Measurements from ENCODE around the gene PDHA1. TPM values are rescaled to one million over a fixed set of nuclear protein-coding genes. Genes with fewer than 3 reads are reported as not detected.

The PDHA1 gene
- 113 and 135 TPM in 2 replicates for polyA plus RNA-seq (2011; rRNA removed)
- polyA minus RNA-seq (2011; rRNA and poly(A)+ RNA removed) = 27.7 and 30.2 TPM in 2 replicates

GRCh38 chrX:19343535-19344408, at the start of gene PDHA1:
Gene PDHA1, plus strand, starts transcription at chrX:19343927. Its CDS starts 111 bp downstream, at chrX:19344038.
- Histone ChIP-seq H3K27me3 (ENCODE audit: control insufficient read depth, insufficient read depth, low read length) (no peaks in the 10 kb centered on the region), H3K4me3 (ENCODE audit: low read depth, low read length) (peak within 1 kb of the TSS; percentile 77), H3K36me3 (ENCODE audit: control insufficient read depth, insufficient read depth, low read length) (no peaks in the 10 kb centered on the region)
- DNase-seq (ENCODE audit: low read depth) = peak; percentile 41
- ChIA-PET POLR2A (interaction anchor here (0.6 kb wide), 1 partner anchor 563 kb away, joined by 3 read pairs; no protein-coding TSS in a partner anchor), CTCF (no interaction called here)
- no peak for TF ChIP-seq CTCF (IDR thresholded peaks at IDR 0.05; ENCODE audit: insufficient read depth, low read depth, low read length)

GRCh38 chrX:19303256-19303880, 40.4 kb upstream of the PDHA1 start:
- no peaks in the 10 kb centered on the region for H3K36me3 ChIP-seq (ENCODE audit: control insufficient read depth, insufficient read depth, low read length)
- ChIA-PET POLR2A (no interaction called here), CTCF (no interaction called here)
- no peak overlapping the region for H3K4me3 ChIP-seq (ENCODE audit: low read depth, low read length)
- TF ChIP-seq CTCF (IDR thresholded peaks at IDR 0.05; ENCODE audit: insufficient read depth, low read depth, low read length) = no peak
- DNase-seq (ENCODE audit: low read depth) = peak; percentile 0
- H3K27me3 ChIP-seq (ENCODE audit: control insufficient read depth, insufficient read depth, low read length) = no peaks in the 10 kb centered on the region

- Histone ChIP-seq H3K27me3 (ENCODE audit: control insufficient read depth, insufficient read depth, low read length) (no peaks in the 10 kb centered on the region), H3K4me3 (ENCODE audit: low read depth, low read length) (no peak overlapping the region), H3K36me3 (ENCODE audit: control insufficient read depth, insufficient read depth, low read length) (no peaks in the 10 kb centered on the region)
- no peak for TF ChIP-seq CTCF (IDR thresholded peaks at IDR 0.05; ENCODE audit: insufficient read depth, low read depth, low read length)
- POLR2A ChIA-PET = no interaction called here
- DNase-seq (ENCODE audit: low read depth) = no peak
- CTCF ChIA-PET = no interaction called here
These were observed 17.2 kb upstream of the PDHA1 start for GRCh38 chrX:19326567-19326966.

- no peak for TF ChIP-seq CTCF (IDR thresholded peaks at IDR 0.05; ENCODE audit: insufficient read depth, low read depth, low read length)
- Histone ChIP-seq H3K27me3 (ENCODE audit: control insufficient read depth, insufficient read depth, low read length) (no peaks in the 10 kb centered on the region; the same call in 1 of the 2 replicates), H3K4me3 (ENCODE audit: low read depth, low read length) (no peak overlapping the region), H3K36me3 (ENCODE audit: control insufficient read depth, insufficient read depth, low read length) (no peaks in the 10 kb centered on the region)
- CTCF ChIA-PET = interaction anchor here (2.7 kb wide), 1 partner anchor 400 kb away, joined by 20 read pairs; no protein-coding TSS in a partner anchor
- DNase-seq (ENCODE audit: low read depth) = no peak
- POLR2A ChIA-PET = no interaction called here
These were observed 11.9 kb upstream of the PDHA1 start for GRCh38 chrX:19331831-19332230.

- no peak for DNase-seq (ENCODE audit: low read depth)
- no peaks in the 10 kb centered on the region; the same call in 1 of the 2 replicates for H3K27me3 ChIP-seq (ENCODE audit: control insufficient read depth, insufficient read depth, low read length)
- no peak overlapping the region for H3K4me3 ChIP-seq (ENCODE audit: low read depth, low read length)
- ChIA-PET CTCF (interaction anchor here (0.6 to 2.7 kb wide), 10 partner anchors 9 to 944 kb away, joined by 3 to 20 read pairs (median 5); no protein-coding TSS in a partner anchor), POLR2A (no interaction called here)
- H3K36me3 ChIP-seq (ENCODE audit: control insufficient read depth, insufficient read depth, low read length) = no peaks in the 10 kb centered on the region
- TF ChIP-seq CTCF (IDR thresholded peaks at IDR 0.05; ENCODE audit: insufficient read depth, low read depth, low read length) = no peak
These were observed 10.7 kb upstream of the PDHA1 start for GRCh38 chrX:19332983-19333382.

All from BJ (cell line).